ENCODE data around the gene OMP.

The OMP gene

DNA sequence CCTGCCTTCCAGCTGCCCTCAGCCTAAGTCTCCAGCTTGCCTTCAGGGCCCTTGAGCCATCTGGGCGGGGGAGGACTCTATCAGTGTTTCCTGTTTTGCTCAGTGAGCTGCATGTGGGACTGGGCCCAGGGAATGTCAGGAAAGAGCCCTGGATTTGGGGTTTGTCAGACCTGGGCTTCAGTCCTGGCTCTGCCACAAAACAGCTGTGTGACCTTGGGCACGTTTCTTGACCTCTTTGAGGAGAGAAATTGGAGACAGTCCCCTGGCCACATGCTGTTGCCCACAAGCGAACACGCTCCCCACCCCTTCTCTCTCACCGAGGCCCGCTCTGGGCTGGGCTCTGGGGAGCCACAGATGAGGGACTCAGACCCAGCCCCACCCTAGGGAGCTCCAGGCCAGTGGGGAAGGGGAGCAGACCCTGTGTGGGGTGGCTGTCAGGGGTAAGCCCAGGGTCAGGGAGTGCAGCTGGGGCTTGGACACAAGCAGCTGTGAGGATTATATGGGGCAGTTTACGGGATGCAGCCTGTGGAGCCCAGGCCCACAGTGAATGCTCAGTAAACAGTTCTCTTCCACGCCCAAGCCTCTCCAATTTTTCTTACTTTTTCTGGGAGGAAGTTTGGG lies 37.7 kb downstream of the OMP start:
- no peak for TF ChIP-seq CTCF (conservative IDR thresholded peaks at IDR 0.05; ENCODE audit: low read depth, low read length)
- H3K9ac ChIP-seq: no peak overlapping the region
- no peaks in the 10 kb centered on the region for H3K79me2 ChIP-seq (ENCODE audit: insufficient read depth, low read depth)
- no peaks in the 10 kb centered on the region for H3K4me1 ChIP-seq (ENCODE audit: low read depth, poor library complexity, severe bottlenecking)
- H3K4me2 ChIP-seq: no peak overlapping the region
- no peaks in the 10 kb centered on the region for H3K27me3 ChIP-seq (ENCODE audit: insufficient read depth, low read depth)
- no peak overlapping the region for H2AFZ ChIP-seq (ENCODE audit: low read depth)
- H3K36me3 ChIP-seq (ENCODE audit: insufficient read depth): no peaks in the 10 kb centered on the region
- H3K27ac ChIP-seq: no peak overlapping the region
- H4K20me1 ChIP-seq (ENCODE audit: insufficient read depth): no peaks in the 10 kb centered on the region
- no peak overlapping the region for H3K4me3 ChIP-seq (IDR thresholded peaks at IDR 0.05; ENCODE audit: insufficient read depth, low read depth, low read length)

DNA sequence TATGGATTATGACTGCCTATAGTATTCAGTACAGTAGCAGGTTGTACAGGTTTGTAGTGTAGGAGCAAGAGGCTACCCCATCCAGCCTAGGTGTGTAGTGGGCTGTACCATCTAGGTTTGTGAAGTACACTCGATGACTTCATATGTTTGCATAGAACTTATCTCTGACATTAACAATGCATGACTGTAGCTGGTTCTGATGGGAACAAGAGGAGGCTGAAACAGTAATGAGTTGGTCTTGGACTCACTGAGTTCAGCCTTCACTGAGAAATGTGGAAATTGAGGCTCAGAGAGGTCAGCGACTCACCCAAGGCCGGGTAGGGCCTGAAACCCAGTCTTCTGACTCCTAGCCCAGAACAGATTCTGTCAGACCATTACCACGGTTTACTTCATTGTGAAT lies 38.4 kb downstream of the OMP start:
- Histone ChIP-seq H3K4me1 (ENCODE audit: low read depth, poor library complexity, severe bottlenecking) (no peaks in the 10 kb centered on the region), H3K27ac (no peak overlapping the region), H3K79me2 (ENCODE audit: insufficient read depth, low read depth) (no peaks in the 10 kb centered on the region), H3K4me2 (no peak overlapping the region), H4K20me1 (ENCODE audit: insufficient read depth) (no peaks in the 10 kb centered on the region), H2AFZ (ENCODE audit: low read depth) (no peak overlapping the region), H3K9ac (no peak overlapping the region), H3K27me3 (ENCODE audit: insufficient read depth, low read depth) (no peaks in the 10 kb centered on the region), H3K4me3 (IDR thresholded peaks at IDR 0.05; ENCODE audit: insufficient read depth, low read depth, low read length) (no peak overlapping the region), H3K36me3 (ENCODE audit: insufficient read depth) (no peaks in the 10 kb centered on the region)
- TF ChIP-seq CTCF (conservative IDR thresholded peaks at IDR 0.05; ENCODE audit: low read depth, low read length): no peak

GRCh38 chr11:77141475-77141874 lies 38.8 kb downstream of the OMP start:
- TF ChIP-seq CTCF (conservative IDR thresholded peaks at IDR 0.05; ENCODE audit: low read depth, low read length): no peak
- Histone ChIP-seq H2AFZ (ENCODE audit: low read depth) (no peak overlapping the region), H3K4me3 (IDR thresholded peaks at IDR 0.05; ENCODE audit: insufficient read depth, low read depth, low read length) (no peak overlapping the region), H3K9ac (no peak overlapping the region), H3K27ac (no peak overlapping the region), H3K27me3 (ENCODE audit: insufficient read depth, low read depth) (no peaks in the 10 kb centered on the region), H3K4me2 (no peak overlapping the region), H3K36me3 (ENCODE audit: insufficient read depth) (no peaks in the 10 kb centered on the region), H3K4me1 (ENCODE audit: low read depth, poor library complexity, severe bottlenecking) (no peaks in the 10 kb centered on the region), H3K79me2 (ENCODE audit: insufficient read depth, low read depth) (no peaks in the 10 kb centered on the region), H4K20me1 (ENCODE audit: insufficient read depth) (no peaks in the 10 kb centered on the region)

DNA sequence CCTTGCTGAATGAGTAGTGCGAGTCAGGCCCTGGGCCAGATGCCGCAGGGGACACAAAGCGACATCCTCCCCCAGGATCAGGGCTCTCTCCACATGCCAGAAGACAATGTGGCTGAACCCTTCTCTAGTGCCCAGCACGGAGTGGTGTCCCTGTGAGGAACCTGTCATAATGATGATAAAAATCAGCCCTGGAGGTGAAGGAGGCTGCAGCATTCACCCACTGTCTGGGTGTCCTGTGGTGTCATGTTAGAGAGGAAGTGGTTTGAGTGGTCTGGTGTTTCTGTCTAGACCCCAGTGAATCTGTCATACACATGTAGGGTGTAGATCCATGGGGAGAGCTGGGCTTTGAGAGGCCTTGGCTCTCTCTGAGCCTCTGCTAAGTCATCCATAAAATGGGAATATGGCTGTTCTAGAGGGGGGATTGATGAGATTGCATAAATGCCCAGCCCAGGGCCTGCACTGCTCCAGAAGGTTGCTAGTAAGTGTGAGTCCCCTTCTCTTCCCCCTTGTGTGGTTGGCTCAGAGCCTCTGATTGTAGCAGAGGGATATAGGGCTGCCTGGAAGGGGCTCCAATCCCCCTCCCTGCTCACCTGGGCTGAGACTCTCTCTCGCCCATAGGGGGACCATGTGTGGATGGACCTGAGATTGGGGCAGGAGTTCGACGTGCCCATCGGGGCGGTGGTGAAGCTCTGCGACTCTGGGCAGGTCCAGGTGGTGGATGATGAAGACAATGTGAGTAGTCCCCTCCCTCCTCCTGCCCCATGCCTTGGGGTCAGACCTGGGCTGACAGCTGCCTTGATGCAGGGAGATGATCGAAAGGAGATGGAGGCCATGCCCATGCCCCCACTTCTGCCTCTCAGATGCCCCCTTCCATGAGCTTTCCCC lies 39.7 kb downstream of the OMP start:
- H3K79me2 ChIP-seq (ENCODE audit: insufficient read depth, low read depth): no peaks in the 10 kb centered on the region
- H4K20me1 ChIP-seq (ENCODE audit: insufficient read depth): no peaks in the 10 kb centered on the region
- no peak overlapping the region for H3K27ac ChIP-seq
- H3K4me3 ChIP-seq (IDR thresholded peaks at IDR 0.05; ENCODE audit: insufficient read depth, low read depth, low read length): no peak overlapping the region
- no peak overlapping the region for H2AFZ ChIP-seq (ENCODE audit: low read depth)
- H3K36me3 ChIP-seq (ENCODE audit: insufficient read depth): no peaks in the 10 kb centered on the region
- no peaks in the 10 kb centered on the region for H3K27me3 ChIP-seq (ENCODE audit: insufficient read depth, low read depth)
- no peak overlapping the region for H3K9ac ChIP-seq
- no peaks in the 10 kb centered on the region for H3K4me1 ChIP-seq (ENCODE audit: low read depth, poor library complexity, severe bottlenecking)
- H3K4me2 ChIP-seq: no peak overlapping the region
- no peak for TF ChIP-seq CTCF (conservative IDR thresholded peaks at IDR 0.05; ENCODE audit: low read depth, low read length)
